NCI-H82 (cell line): ENCODE data around the gene ACOX1.

Experiments used
- DNase-seq: peaks from one replicate; lab custom pipeline; 2025; lab: John Stamatoyannopoulos, UW

The ACOX1 gene

DNA sequence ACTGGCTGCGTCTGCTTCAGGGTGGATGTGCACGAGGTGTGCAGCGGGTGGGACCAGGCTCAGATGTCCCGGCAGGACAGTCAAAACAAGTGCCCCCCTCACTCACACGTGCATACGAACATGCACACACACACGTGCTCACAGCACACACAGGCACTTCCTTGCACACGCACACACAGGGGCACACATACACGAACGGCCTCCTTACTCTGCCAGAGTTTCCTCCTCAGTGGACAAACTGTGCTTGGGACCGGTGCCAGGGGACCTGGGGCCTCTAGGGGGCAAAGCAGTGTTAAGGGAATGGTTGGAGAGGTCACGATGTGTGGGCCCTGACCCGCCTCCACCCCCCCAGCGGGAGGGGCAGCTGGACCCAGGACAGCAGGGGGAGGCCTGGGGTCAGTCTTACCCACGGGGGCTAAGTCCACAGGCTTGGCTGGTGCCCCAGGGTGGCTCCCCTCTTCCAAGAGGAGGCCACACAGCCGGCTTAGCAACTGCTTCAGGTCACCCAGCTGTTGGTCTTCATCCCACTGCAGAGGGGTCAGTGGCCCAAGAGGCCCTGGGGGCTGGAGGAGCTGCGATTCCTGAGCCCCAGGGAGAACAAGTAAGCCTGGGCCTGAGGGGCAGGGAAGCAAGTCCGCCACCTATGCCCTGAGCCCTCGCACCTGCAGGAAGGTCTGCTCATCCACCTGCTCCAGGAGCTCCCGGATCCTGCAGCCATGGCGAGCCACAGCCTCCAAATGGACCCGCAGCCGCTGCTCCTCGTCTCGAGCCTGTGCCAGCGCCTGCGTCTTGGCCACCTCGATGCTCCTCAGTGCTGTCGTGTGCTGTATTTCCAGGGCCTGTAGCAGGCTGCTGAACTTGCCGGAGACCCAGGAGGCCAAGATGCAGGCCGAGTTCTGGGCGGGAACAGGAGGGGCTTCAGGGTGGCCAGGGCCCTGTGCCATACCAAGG lies 87.1 kb downstream of the ACOX1 start:
- DNase-seq: peak; percentile 56
